ENCODE results near the gene SLC25A1. TPM values are rescaled to one million over a fixed set of nuclear protein-coding genes. Genes with fewer than 3 reads are reported as not detected.
"Not testable (repeated sequence)": the region's sequence is repeated elsewhere in the genome, so short reads cannot be mapped to it uniquely, and the experiment has no call there.

Gene SLC25A1
- polyA plus RNA-seq, 4 donors: 72.3 to 103 (median 77.2) TPM

DNA sequence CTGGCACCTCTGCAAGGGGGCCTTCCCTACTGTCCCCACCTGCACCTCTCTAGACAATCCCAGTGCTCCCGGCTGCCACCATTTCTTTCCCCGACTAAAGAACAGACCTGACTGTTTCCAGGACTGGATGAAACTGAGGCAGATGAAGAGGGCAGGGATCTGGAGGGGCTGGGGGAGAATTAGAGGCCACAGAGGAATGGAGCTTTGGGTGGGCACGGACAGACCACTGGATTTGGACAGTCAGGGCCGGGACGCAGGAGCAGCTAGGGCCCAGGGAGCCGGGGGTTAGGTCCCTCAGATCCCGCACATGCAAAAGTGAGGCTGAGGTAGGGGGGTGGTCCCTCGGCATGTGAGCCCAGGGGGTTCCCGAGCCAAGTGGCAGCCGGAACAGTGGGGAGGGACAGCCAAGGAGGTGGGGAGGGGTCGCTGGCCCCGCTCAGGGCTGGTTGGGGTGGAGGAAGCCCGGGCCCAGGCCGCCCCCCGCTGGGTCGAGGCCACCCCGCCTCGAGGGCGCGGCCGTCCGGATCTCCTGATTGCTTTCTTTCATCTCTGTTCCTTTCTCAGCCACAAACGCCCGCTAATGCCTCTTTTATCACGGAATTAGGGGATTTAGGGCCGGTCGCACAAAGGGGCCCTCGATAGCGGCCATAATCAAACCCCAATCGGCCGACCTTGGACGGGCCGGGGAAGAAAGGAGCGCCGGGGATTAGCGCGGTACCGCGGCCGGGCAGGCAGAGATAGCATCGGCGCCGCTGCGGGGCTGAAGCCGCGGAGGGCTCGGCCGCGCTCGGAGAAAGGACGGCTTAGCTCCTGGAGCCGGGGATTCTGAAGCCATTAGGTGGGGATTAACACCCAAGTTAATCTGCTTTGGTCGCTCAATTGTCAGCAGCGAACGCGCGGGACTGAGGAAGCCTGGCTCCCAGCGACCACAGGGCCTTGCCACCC is 9.3 kb downstream of the SLC25A1 start:
- DNase-seq (ENCODE audit: low read depth in 4 of 4, low spot score in 3 of 4): no peak

DNA sequence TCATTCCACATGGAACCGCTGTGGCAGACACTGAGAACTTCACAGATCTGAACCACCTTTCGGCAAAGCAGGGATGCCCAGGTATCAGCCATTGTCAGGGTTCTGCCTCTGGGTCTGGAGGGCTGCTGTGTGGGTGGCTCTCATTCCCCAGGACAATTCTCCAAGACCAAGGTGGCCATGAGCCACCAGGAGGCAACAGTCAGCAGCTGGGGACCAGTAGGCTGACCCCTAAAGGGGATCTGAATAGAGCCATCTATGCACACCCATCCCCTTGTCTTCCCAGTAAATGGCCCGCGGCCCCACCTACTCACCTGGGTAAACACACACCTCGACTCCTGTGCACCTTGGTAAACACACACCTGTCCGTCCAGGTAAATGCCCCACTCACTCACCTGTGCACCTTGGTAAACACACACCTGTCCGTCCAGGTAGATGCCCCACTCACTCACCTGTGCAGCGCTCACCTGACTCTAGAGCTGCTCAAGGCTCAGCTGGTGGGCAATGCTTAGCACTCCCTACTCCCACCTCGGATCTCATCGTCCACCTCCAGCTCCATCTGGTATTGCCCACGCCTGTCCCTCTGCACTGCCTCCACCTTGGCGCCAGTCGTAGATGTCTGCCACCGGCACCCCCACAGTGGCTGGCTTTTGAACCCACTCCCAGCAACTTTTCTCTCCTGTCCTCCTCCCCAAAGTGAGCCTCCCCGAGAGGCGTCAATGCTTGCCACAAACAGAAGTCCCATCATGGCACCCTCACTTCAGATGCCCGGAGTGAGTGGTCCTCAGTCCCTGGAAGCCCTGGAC is 10.2 kb downstream of the SLC25A1 start:
- no peak for DNase-seq (ENCODE audit: low read depth in 4 of 4, low spot score in 3 of 4)

GRCh38 chr22:19167106-19167869 is 11.2 kb downstream of the SLC25A1 start:
- DNase-seq (ENCODE audit: low read depth in 4 of 4, low spot score in 3 of 4): no peak

DNA sequence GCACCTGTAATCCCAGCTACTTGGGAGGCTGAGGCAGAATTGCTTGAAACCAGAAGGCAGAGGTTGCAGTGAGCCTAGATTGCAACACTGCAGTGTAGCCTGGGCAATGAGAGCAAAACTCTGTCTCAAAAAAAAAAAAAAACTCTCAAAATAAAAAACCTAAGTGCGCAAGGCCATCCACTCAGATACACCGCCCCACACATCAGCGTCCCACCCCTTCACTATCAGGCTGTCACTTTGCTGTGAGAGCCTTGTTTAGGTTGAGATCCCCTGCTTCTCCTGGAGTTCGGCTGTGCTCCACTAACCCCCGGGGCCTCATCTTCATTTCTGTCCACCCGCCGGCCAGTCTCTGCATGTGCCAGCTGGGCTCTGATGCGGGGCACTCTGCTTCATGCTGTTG is 12.1 kb downstream of the SLC25A1 start:
- no peak for DNase-seq (ENCODE audit: low read depth in 4 of 4, low spot score in 3 of 4)

- DNase-seq (ENCODE audit: low read depth in 4 of 4, low spot score in 3 of 4): no peak
Observed at GRCh38 chr22:19164425-19164824, 14.1 kb downstream of the SLC25A1 start.

DNA sequence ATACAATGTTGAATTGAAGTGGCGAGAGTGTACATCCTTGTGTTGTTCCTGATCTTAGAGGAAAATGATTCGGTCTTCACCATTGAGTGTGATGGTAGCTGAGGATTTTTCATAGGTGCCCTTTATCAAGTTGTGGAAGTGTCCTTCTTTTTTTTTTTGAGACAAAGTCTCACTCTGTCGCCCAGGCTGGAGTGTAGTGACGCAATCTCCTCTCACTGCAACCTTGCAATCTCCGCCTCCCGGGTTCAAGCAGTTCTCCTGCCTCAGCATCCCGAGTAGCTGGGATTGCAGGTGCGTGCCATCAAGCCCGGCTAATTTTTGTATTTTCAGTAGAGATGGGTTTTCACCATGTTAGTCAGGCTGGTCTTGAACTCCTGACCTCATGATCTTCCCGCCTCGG is 19.9 kb downstream of the SLC25A1 start:
- DNase-seq (ENCODE audit: low read depth in 4 of 4, low spot score in 3 of 4): not testable (repeated sequence)

GRCh38 chr22:19156109-19156508 is 22.4 kb downstream of the SLC25A1 start:
- not testable (repeated sequence) for DNase-seq (ENCODE audit: low read depth in 4 of 4, low spot score in 3 of 4)

DNA sequence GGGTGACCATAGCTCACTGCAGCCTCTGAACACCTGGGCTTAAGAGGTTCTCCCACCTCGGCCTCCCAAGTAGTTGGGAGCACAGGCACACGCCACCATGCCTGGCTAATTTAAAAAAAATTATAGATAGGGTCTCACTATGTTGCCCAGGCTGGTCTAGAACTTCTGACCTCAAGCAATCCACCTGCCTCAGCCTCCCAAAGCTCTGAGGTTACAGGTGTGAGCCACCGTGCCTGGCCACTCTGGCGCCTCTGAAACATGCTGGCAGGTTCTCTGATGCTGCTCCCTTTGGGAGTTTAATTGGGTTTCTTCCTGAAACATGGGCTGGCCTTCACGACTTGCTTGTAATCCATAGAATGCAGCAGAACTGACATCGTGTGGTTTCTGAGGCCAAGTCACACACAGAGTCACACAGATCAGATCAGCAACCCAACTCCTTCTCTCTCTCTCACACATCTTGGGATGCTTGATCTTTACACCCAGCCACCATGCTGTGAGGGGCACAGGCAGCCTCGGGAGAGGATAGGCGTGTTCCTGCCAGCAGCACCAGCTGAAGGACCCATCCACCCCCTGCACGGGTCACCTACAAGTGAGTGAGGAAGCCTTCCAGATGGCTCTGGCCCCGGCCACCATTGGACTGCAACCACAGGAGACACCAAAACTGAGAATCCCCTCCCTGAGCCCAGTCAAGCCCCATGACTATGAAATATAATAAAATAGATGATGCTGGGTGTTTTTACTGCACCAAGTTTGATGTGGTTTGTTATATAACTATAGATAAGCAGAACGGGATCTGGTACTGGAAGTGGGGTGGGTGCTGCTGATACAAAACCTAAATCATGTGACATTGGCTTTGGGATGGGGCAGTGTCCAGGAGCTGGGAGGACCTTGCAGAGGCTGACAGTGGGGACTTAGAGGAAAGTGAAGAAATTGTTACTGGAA is 25.3 kb downstream of the SLC25A1 start:
- DNase-seq (ENCODE audit: low read depth in 4 of 4, low spot score in 3 of 4): no peak

DNA sequence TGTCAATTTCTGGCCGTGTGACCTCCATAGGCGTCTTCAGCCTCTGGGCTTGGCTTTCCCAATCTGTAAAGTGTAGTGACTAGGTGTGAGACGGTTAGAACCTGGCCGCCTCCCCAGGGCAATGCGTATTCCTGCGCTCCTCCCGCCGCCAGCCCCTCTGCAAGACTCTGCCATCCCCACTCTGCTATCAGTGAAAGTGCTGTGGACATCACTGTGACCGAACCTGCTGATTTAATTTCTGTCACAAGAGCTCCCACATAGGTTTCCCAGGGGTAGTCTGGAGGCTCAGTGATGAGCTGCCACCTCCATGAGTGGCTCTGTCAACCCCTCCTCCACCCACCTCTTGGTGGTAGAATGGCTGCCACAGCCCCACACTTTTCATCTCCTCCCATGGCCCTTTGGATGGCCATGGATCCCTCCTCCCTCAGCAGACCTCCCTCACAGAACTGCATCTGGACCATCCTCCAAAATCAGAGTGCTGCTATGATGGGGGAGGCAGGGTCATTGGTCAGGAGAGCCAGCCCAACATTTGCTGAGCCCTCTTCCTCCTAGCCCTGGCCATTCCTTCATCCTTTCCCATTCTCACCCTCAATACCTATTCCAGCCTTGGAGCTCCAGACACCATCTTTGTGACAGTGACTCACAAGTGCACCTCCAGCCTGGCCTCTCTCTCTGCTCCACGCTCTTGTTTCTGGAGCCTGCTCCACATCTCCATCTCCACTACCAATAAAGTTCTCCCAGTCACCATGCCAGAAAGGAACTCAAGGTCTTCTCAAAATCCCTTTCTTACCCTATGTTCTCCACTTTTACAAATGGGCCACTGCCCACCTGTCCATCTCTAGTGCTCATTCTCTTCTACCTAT is 27.0 kb downstream of the SLC25A1 start:
- no peak for DNase-seq (ENCODE audit: low read depth in 4 of 4, low spot score in 3 of 4)

- DNase-seq (ENCODE audit: low read depth in 4 of 4, low spot score in 3 of 4): no peak
Observed at GRCh38 chr22:19150482-19151328, 27.8 kb downstream of the SLC25A1 start.

DNA sequence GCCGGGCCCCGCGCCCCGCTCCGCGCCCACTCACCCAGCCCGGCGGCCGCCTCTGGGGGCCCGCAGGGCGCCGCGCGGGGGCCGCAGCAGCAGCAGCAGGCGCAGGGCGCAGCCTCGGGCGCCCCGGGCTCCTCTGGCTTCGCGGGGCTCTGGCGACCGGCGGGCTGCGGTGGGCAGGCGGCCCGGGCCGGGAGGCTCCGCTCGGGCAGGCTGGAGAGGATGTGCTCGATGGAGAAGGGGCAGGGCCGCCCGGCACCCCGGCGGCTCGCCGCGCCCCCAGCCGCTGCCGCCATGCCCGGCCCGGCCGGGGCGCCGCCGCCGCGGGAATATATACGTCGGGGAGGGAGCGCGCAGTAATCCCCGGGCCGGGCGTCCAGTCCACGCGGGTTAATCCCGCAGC is 28.5 kb downstream of the SLC25A1 start, which contains the start of gene GSC2:
Gene GSC2 (minus strand): TSS at position 302 of the 400 bp plus-strand sequence. CDS start 9 bp downstream, at position 293.
- DNase-seq (ENCODE audit: low read depth in 4 of 4, low spot score in 3 of 4): no peak

DNA sequence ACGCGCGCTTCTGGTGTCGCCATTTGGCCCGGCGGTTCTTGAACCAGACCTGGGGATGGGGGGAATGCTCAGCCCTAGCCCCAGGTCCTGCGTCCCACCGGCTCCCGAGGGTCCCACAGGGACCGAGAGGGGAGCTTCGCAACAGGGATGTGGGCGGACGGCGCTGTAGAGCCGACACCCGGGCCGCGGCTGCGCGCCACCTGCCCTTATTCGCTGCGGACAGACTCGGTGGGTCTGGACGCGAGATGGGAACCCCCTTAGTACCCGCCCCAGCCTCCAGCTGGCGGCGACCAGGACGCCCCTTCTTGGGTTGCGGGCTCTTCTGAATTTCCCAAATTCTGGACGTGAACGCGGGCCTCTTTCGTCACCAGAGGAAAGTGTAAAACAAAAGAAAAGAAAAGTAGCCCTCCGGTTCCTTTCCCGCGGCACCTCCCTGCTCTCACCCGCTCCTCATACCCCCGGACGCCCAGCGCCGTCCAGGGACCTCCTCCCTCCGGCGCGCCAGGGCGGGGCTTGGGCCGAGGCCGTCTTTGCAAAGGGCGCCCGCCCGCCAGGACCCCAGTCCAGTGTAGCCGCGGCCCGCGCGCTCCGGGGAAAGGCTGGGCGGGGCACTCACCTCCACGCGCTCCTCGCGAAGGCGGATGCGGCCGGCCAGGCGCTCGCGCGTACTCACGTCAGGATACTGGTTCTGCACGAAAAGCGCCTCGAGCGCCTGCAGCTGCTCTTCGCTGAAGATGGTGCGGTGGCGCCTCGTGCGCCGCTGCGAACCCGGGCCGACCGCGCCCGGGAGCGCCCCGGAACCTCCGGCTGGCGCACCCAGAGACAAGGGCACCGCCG is 29.3 kb downstream of the SLC25A1 start:
- DNase-seq (ENCODE audit: low read depth in 4 of 4, low spot score in 3 of 4): no peak

DNA sequence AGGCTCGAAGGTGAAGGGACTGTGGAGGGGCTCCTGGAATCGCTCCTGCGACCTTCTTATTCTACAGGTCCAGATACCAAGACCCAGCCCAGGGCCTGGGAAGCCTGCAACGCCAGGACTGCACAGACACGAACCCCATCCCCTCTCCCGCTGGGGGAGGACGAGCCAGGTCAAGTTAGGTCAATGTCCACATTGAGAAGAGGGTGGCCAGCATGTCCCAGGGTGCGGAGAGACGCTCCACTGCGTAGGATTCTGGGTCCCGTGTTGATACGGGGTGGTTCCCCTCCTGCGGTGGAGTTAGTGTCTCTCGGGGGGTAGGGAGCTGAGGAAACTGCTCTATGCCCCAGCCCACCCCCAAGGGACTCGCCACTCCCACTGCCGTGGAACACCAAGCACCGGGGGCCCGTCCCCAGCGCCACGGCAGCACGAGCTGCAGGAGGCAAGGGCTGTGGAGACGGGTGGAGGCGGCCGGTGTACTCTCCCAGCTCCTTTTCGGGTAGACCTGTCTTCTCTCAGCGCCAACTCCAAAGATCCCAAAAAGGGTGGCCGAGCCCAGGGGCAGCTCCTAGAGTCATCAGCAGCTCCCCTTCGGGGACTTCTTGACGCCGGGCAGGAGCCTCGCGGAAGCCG is 30.0 kb downstream of the SLC25A1 start:
- DNase-seq (ENCODE audit: low read depth in 4 of 4, low spot score in 3 of 4): no peak

DNA sequence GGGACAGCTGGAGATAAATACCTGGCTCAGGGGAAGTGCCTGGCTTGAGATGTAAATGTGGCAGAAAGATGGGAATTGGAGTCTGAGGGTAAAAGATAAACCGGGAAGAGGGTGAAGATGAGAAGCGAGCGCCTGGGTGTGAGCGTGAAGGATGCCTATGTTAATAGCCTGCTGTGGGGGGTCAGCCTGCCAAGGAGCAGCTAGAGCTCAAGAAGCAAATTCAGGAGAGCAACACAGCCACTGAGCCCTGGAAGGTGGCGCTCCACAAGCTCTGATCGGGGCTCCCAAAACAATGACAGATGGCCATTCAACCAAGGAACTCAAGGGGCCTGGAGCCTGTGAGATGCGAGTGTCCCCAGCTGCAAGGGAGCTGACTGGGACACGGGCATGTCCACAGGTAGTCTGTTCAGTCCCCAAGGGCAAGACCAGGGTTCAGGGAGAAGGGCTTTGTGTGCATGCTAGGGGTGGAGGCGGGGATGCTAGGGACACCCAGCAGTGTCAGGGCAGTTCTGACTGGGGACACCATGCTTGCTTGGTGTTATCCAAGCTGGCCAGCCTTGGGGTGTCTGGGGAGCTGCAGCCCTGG is 31.2 kb downstream of the SLC25A1 start:
- DNase-seq (ENCODE audit: low read depth in 4 of 4, low spot score in 3 of 4): no peak

GRCh38 chr22:19146215-19146968 is 32.1 kb downstream of the SLC25A1 start:
- no peak for DNase-seq (ENCODE audit: low read depth in 4 of 4, low spot score in 3 of 4)
